CD4-positive, alpha-beta T cell (primary cell): ENCODE results near the gene WDR35. TPM values are rescaled to one million over a fixed set of nuclear protein-coding genes. Genes with fewer than 3 reads are reported as not detected.

Experiments used
- ATAC-seq: fragments of 200-7000 bp; cut with Tn5 transposase; one replicate; pipeline ENCODE4 v1.10.0; 2022; ENCODE audit warnings: mild to moderate bottlenecking; ENCODE audit not compliant: poor library complexity
- CTCF ChIA-PET: fragments of 350-600 bp; sonication (Branson Sonifier 250); formaldehyde crosslinking; loops from one replicate; lab custom pipeline; 2021; ENCODE audit warnings: antibody characterized with exemption, inconsistent platforms; lab: Charles Lee
- POLR2A ChIA-PET: fragments of 350-600 bp; sonication (Branson Sonifier 250); formaldehyde crosslinking; loops from one replicate; lab custom pipeline; 2021; ENCODE audit warnings: antibody characterized with exemption, inconsistent platforms; lab: Charles Lee
- DNase-seq, 14 experiments: peaks; one replicate each; pipeline ENCODE4 v3.0.0-alpha.2; 2013 to 2020; ENCODE audit warnings: mixed read lengths in 2 of 14
- H3K27ac ChIP-seq, 2 donors: one replicate each; pipeline versions ENCODE4 v1.5.1 to v1.7.0; 2013; ENCODE audit warnings: low read length in 2 of 2, low read depth in 1 of 2, mild to moderate bottlenecking in 1 of 2
- H3K27me3 ChIP-seq, 2 experiments: 1 replicate in 1 of 2; 2 replicates in 1 of 2; pipeline versions ENCODE4 v1.6.1 to v1.7.0; 2013; ENCODE audit warnings: low read length in 2 of 2, control low read depth in 1 of 2, mild to moderate bottlenecking in 1 of 2, moderate library complexity in 1 of 2; ENCODE audit not compliant: insufficient read depth in 2 of 2, control insufficient read depth in 1 of 2
- H3K36me3 ChIP-seq: one replicate; pipeline ENCODE4 v1.6.1; 2013; ENCODE audit warnings: low read length, control low read depth; ENCODE audit not compliant: insufficient read depth
- H3K4me1 ChIP-seq: one replicate; pipeline ENCODE4 v1.6.1; 2013; ENCODE audit warnings: low read length, control low read depth; ENCODE audit not compliant: insufficient read depth
- H3K4me3 ChIP-seq: one replicate; pipeline ENCODE4 v1.5.1; 2013; ENCODE audit warnings: mild to moderate bottlenecking, low read length, moderate library complexity
- H3K9me3 ChIP-seq, 2 experiments: 1 replicate in 1 of 2; 2 replicates in 1 of 2; pipeline versions ENCODE4 v1.6.1 to v1.7.0; 2013; ENCODE audit warnings: low read length in 2 of 2, mild to moderate bottlenecking in 2 of 2, control low read depth in 1 of 2, moderate library complexity in 1 of 2; ENCODE audit not compliant: control insufficient read depth in 1 of 2, insufficient read depth in 1 of 2
- H3K27ac Mint-ChIP-seq: one replicate; pipeline ENCODE4 v1.8.0; 2020; ENCODE audit warnings: mixed read lengths
- H3K27me3 Mint-ChIP-seq: one replicate; pipeline ENCODE4 v1.8.0; 2021; ENCODE audit warnings: mixed read lengths
- H3K36me3 Mint-ChIP-seq: one replicate; pipeline ENCODE4 v1.8.0; 2021; ENCODE audit warnings: low read depth, mixed read lengths
- H3K4me1 Mint-ChIP-seq: one replicate; pipeline ENCODE4 v1.8.0; 2021; ENCODE audit warnings: low read depth, mixed read lengths
- H3K4me3 Mint-ChIP-seq: one replicate; pipeline ENCODE4 v1.8.0; 2020; ENCODE audit warnings: mild to moderate bottlenecking, mixed read lengths
- H3K9me3 Mint-ChIP-seq: one replicate; pipeline ENCODE4 v1.8.0; 2020; ENCODE audit warnings: mixed read lengths
- intact Hi-C, 2 experiments: fragments of 100-400 bp; cut with DNase I in 1 of 2; cut with micrococcal nuclease in 1 of 2; formaldehyde crosslinking; loops; one replicate each; pipeline versions ENCODE4 v1.15.1 to v1.9.0; 2023 to 2025; cut with DNase I, micrococcal nuclease
- total RNA-seq, 174 experiments: library from RNA in 2 of 174; stranded (reverse) in 2 of 174; gene quantifications; one replicate each; pipeline ENCODE4 v1.2.3 and lab custom pipeline; 2021 to 2026
- TF ChIP-seq, protein P1 (sequence below): fragments of 200-600 bp; IDR thresholded peaks from one replicate; pipeline ENCODE4 v1.8.0; 2022; ENCODE audit warnings: antibody characterized with exemption, mild to moderate bottlenecking

WDR35 gene
- total RNA-seq, 2 experiments from 2014 or later = 2.8 to 3.2 TPM

DNA sequence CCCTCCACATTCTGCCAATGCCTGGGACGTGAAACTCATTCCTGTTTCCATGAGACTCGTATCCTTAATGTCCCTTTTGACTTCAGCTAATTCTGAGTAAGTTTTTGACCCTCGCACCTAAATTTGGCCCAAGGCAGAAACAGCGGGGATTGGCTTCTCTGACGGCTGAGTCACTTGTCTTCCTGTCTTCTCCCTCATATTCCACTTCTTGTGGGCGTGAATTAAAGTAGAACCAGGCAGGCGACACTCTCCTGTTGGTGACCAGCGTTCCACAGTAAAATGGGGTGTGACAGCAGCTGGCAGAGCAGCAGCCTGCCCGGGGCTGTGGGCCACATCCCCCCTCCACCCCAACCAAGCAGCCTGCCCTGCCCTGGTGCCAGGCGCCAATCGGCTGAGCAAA is 103.6 kb downstream of the WDR35 start:
- no peaks in the 10 kb centered on the region for H3K4me1 Mint-ChIP-seq
- no peak for DNase-seq
- Histone ChIP-seq H3K4me3 (no peak overlapping the region), H3K36me3 (no peaks in the 10 kb centered on the region), H3K27me3 (no peaks in the 10 kb centered on the region), H3K4me1 (peaks cover 3% of the 10 kb centered on the region), H3K27ac (no peak overlapping the region), H3K9me3 (no peaks in the 10 kb centered on the region)
- intact Hi-C loops = no loop called here
- ATAC-seq = no peak
- TF ChIP-seq, protein P1, sequence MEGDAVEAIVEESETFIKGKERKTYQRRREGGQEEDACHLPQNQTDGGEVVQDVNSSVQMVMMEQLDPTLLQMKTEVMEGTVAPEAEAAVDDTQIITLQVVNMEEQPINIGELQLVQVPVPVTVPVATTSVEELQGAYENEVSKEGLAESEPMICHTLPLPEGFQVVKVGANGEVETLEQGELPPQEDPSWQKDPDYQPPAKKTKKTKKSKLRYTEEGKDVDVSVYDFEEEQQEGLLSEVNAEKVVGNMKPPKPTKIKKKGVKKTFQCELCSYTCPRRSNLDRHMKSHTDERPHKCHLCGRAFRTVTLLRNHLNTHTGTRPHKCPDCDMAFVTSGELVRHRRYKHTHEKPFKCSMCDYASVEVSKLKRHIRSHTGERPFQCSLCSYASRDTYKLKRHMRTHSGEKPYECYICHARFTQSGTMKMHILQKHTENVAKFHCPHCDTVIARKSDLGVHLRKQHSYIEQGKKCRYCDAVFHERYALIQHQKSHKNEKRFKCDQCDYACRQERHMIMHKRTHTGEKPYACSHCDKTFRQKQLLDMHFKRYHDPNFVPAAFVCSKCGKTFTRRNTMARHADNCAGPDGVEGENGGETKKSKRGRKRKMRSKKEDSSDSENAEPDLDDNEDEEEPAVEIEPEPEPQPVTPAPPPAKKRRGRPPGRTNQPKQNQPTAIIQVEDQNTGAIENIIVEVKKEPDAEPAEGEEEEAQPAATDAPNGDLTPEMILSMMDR = no peak
- no peaks in the 10 kb centered on the region for H3K9me3 Mint-ChIP-seq
- no peaks in the 10 kb centered on the region for H3K27me3 Mint-ChIP-seq
- no peak overlapping the region for H3K4me3 Mint-ChIP-seq
- CTCF ChIA-PET = no interaction called here
- H3K27ac Mint-ChIP-seq = no peak overlapping the region
- no peaks in the 10 kb centered on the region for H3K36me3 Mint-ChIP-seq
- POLR2A ChIA-PET = interaction anchor here (3.0 kb wide), 1 partner anchor 14 kb away, joined by 10 read pairs; no protein-coding TSS in a partner anchor

DNA sequence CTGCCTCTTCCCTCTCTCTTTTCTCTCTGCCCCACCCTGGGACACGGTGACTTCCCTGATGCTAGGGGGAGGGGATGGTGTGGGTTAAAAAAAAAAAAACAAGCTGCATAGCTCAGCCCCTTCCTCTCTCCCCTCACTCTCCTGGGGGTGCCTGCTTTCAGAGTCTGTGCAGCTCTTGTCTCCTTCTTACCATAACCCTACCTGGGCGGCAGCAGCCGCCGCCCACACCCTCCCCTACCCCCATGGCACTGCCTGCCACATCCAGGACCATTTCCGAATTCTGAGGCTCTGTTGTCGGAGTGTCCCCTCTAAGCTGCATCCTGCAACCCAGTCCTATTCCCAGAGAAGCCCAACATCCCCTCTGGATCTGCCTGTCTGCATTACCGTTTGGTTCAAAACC is 104.1 kb downstream of the WDR35 start:
- TF ChIP-seq, protein P1 = no peak
- H3K27me3 Mint-ChIP-seq = no peaks in the 10 kb centered on the region
- Histone ChIP-seq H3K4me3 (no peak overlapping the region), H3K27me3 (no peaks in the 10 kb centered on the region), H3K27ac (no peak overlapping the region), H3K9me3 (no peaks in the 10 kb centered on the region), H3K36me3 (no peaks in the 10 kb centered on the region), H3K4me1 (peaks cover 3% of the 10 kb centered on the region)
- intact Hi-C loops = no loop called here
- no peak for DNase-seq
- POLR2A ChIA-PET = interaction anchor here (3.0 kb wide), 1 partner anchor 15 kb away, joined by 10 read pairs; no protein-coding TSS in a partner anchor
- H3K36me3 Mint-ChIP-seq = no peaks in the 10 kb centered on the region
- H3K27ac Mint-ChIP-seq = no peak overlapping the region
- no peaks in the 10 kb centered on the region for H3K4me1 Mint-ChIP-seq
- no peak overlapping the region for H3K4me3 Mint-ChIP-seq
- CTCF ChIA-PET = no interaction called here
- no peaks in the 10 kb centered on the region for H3K9me3 Mint-ChIP-seq
- ATAC-seq = no peak

DNA sequence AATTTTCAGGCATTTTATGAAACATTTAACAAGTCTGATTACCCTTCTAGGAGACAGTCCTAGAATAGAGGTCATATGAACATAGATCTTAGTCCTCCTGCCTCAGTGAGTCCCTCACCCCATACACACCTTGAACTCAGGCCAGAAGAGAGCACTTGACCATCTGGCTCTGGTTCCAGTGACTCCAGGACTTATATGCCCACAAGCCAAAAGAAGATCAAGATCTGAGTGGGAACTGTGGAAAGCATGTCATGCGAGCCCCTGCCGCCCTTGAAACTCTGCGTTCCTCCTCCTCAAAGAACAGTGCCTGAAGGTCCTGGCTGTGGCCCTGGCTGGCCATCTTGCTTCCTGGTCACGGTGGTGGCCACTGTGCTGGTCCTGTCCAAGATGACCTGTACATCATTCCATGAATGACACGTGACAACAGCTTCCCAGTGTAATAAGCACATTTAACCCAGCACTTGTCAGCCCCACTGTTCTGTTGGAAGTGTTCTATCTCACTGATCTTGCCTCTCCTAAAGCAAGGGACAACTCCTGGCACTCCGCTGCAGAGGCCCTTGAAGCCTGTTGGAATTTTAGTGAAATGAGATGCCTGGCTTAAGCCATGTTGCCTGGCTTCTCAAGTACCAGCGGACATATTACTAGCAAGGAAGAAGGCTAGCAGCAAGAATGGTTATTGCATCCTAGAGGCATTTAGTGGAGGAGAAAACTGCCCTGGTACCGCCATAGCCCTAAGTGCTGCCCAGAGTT is 105.8 kb downstream of the WDR35 start:
- ChIA-PET CTCF (no interaction called here), POLR2A (interaction anchor here (3.0 kb wide), 1 partner anchor 16 kb away, joined by 10 read pairs; no protein-coding TSS in a partner anchor)
- TF ChIP-seq, protein P1 = no peak
- Histone ChIP-seq H3K4me1 (peaks cover 2% of the 10 kb centered on the region), H3K9me3 (no peaks in the 10 kb centered on the region), H3K4me3 (no peak overlapping the region), H3K27ac (no peak overlapping the region), H3K27me3 (no peaks in the 10 kb centered on the region), H3K36me3 (peaks cover under 1% of the 10 kb centered on the region)
- H3K27me3 Mint-ChIP-seq = no peaks in the 10 kb centered on the region
- DNase-seq (no peak), ATAC-seq (no peak)
- H3K27ac Mint-ChIP-seq = peak overlapping the region; percentile 12
- H3K36me3 Mint-ChIP-seq = peaks cover 5% of the 10 kb centered on the region
- no peak overlapping the region for H3K4me3 Mint-ChIP-seq
- H3K4me1 Mint-ChIP-seq = no peaks in the 10 kb centered on the region
- intact Hi-C loops = no loop called here
- H3K9me3 Mint-ChIP-seq = no peaks in the 10 kb centered on the region
